ENCODE measurements around the gene NSG2.

NSG2 gene

GRCh38 chr5:174074369-174074768, 28.9 kb downstream of the NSG2 start:
- TF ChIP-seq GATA1 (IDR thresholded peaks at IDR 0.05; ENCODE audit: low read depth, low read length) (no peak), POLR2A (IDR thresholded peaks at IDR 0.05; ENCODE audit: low read length) (no peak)
- DNase-seq = no peak

- TF ChIP-seq POLR2A (IDR thresholded peaks at IDR 0.05; ENCODE audit: low read length) (no peak), GATA1 (IDR thresholded peaks at IDR 0.05; ENCODE audit: low read depth, low read length) (no peak)
- no peak for DNase-seq
These were observed 32.9 kb downstream of the NSG2 start for GRCh38 chr5:174078416-174078815.

DNA sequence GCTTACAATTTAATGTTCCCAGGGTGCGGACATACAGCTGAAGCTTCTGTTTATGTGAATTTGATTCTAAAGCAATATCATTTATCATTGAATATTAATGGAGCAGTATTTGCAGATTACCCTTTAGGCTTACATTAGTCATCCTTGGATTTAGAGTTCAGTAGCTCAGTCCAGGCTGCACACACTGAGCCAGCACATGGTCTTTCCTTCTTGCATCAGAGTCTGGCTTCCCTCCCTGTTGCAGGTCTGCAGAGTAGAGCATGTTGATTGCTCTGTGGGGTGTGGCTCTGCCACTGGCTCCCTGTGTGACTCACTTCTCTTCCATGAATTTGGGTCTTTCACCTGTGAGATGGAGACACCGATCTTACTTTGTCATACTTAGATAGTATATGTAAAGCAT, 36.8 kb downstream of the NSG2 start:
- no peak for DNase-seq

GRCh38 chr5:174083056-174083827, 37.7 kb downstream of the NSG2 start:
- DNase-seq = no peak
- TF ChIP-seq GATA1 (IDR thresholded peaks at IDR 0.05; ENCODE audit: low read depth, low read length) (no peak), POLR2A (IDR thresholded peaks at IDR 0.05; ENCODE audit: low read length) (no peak)

More for the DNA sequence above, 36.8 kb downstream of the NSG2 start:
- no peak for TF ChIP-seq GATA1 (IDR thresholded peaks at IDR 0.05; ENCODE audit: low read depth, low read length)
- no peak for TF ChIP-seq POLR2A (IDR thresholded peaks at IDR 0.05; ENCODE audit: low read length)

GRCh38 chr5:174084691-174085154, 39.2 kb downstream of the NSG2 start:
- TF ChIP-seq POLR2A (IDR thresholded peaks at IDR 0.05; ENCODE audit: low read length) (no peak), GATA1 (IDR thresholded peaks at IDR 0.05; ENCODE audit: low read depth, low read length) (no peak)
- DNase-seq = no peak

GRCh38 chr5:174086751-174087150, 41.2 kb downstream of the NSG2 start:
- no peak for TF ChIP-seq GATA1 (IDR thresholded peaks at IDR 0.05; ENCODE audit: low read depth, low read length)
- no peak for TF ChIP-seq POLR2A (IDR thresholded peaks at IDR 0.05; ENCODE audit: low read length)
- DNase-seq = no peak

DNA sequence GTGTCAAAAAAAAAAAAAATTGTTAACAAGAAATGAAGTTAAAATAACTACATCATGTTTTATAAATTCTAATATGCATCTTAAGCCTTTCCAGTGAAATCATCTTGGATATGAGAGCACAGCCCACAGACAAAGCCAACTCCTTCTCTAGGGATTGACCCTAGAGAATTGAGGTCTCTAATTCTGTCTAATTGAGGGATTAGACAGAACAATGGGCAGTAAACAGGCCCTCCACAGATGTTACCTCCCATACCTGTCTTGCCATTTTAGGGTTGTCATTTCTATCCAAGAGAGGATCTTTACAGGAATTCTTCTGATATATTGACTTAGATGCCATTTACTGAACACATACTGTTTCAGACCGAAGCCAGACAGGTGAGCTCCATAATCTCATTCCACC, 42.3 kb downstream of the NSG2 start:
- no peak for DNase-seq
- TF ChIP-seq POLR2A (IDR thresholded peaks at IDR 0.05; ENCODE audit: low read length) (no peak), GATA1 (IDR thresholded peaks at IDR 0.05; ENCODE audit: low read depth, low read length) (no peak)

- TF ChIP-seq GATA1 (IDR thresholded peaks at IDR 0.05; ENCODE audit: low read depth, low read length) (no peak), POLR2A (IDR thresholded peaks at IDR 0.05; ENCODE audit: low read length) (no peak)
- DNase-seq = no peak
These were observed 44.6 kb downstream of the NSG2 start for GRCh38 chr5:174090129-174090528.

- DNase-seq = no peak
- TF ChIP-seq POLR2A (IDR thresholded peaks at IDR 0.05; ENCODE audit: low read length) (no peak), GATA1 (IDR thresholded peaks at IDR 0.05; ENCODE audit: low read depth, low read length) (no peak)
These were observed 47.6 kb downstream of the NSG2 start for GRCh38 chr5:174093123-174093522.

GRCh38 chr5:174094857-174095606, 49.5 kb downstream of the NSG2 start:
- TF ChIP-seq GATA1 (IDR thresholded peaks at IDR 0.05; ENCODE audit: low read depth, low read length) = no peak
- TF ChIP-seq POLR2A (IDR thresholded peaks at IDR 0.05; ENCODE audit: low read length) = no peak
- no peak for DNase-seq

DNA sequence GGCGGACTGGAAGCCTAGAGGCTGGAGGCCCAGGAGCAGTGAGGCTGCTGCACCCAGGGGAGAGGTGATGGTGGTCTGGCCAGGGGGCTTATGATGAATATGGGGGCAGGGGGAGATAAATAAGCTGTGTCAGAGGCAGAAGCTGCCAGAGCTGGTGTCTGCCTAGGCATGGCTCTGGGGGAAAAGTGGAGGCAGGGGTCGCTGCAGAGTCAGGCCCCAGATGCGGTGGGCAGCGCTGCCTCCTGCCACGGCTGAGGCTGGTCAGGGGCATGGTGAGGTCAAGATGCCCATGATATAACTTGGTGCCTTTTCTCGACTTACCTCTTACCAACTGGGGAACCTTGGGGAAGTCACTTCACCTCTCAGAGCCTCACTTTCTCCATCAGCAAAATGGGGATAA, 51.1 kb downstream of the NSG2 start:
- TF ChIP-seq POLR2A (IDR thresholded peaks at IDR 0.05; ENCODE audit: low read length) = no peak
- no peak for TF ChIP-seq GATA1 (IDR thresholded peaks at IDR 0.05; ENCODE audit: low read depth, low read length)
- no peak for DNase-seq

DNA sequence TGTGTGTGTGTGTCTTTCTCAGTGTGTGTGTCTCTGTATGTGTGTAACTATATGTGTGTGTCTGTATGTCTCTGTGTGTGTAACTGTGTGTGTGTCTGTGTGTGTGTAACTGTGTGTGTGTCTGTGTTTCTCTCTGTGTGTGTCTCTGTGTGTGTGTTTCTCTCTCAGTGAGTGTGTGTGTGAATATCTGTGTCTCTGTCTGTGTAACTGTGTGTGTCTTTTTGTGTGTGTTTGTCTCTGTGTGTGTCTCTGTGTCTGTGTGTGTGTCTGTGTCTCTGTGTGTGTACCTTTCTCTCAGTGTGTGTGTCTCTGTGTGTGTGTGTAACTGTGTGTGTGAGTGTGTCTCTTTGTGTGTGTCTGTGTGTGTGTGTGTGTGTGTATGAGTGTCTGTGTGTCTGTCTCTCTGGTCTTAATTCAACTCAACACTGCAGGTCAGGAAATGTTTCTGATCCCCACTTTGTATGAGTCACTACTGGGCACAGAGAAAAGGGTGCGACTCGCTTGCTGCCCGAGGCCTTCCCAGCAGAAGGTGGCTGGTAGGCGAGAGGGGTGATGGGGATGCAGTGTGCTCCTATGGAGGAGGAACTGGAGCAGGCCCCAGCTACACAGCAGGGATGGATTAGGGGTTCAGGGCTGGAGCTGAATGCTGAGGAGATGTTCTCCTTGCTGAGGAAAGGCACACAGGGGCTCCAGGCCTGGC, 52.1 kb downstream of the NSG2 start:
- no peak for DNase-seq
- TF ChIP-seq GATA1 (IDR thresholded peaks at IDR 0.05; ENCODE audit: low read depth, low read length) (no peak), POLR2A (IDR thresholded peaks at IDR 0.05; ENCODE audit: low read length) (no peak)

GRCh38 chr5:174098694-174099093, 53.2 kb downstream of the NSG2 start:
- TF ChIP-seq POLR2A (IDR thresholded peaks at IDR 0.05; ENCODE audit: low read length) (no peak), GATA1 (IDR thresholded peaks at IDR 0.05; ENCODE audit: low read depth, low read length) (no peak)
- no peak for DNase-seq

DNA sequence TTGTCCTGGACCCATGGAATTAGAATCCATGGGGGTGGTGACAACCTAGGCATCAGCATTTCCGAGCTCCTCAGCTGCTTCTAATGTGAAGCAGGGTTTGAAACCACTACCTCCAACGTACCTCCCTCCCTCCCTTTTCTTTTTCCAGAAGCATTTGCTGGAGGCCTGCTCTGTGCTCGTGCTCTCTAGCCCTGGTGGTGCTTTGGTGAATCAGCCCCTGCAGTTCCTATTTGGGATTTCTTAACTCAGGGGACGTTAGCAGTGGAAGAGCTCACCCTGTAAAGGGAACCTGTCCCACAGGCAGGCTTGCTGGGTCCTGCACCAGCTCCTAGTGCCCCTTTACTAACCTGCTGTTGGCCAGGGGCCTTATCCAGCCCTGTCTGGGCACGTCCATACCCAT, 55.0 kb downstream of the NSG2 start:
- no peak for TF ChIP-seq POLR2A (IDR thresholded peaks at IDR 0.05; ENCODE audit: low read length)
- DNase-seq = no peak

Measured in erythroblast (primary cell).